ENCODE data around the gene GRM7.

The GRM7 gene

DNA sequence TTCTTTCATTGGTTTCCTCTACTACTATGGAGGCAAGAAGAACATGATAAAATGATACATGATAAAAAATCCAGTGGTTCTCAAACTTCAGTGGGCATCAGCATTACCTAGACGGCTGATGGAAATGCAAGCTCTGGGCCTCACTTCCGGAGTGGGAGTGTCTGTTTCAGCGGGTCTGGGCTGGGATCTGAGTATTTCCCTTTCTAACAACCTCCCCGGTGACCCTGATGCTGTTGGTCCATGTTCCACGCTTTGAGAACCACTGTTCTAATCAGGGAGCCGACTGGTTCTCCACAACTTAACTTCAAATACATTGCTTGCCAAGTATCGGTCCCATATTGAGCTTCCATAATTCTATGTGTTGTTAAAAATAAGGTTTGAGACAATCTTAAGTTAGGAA, 928.4 kb downstream of the GRM7 start:
- DNase-seq (ENCODE audit: low spot score), result no peak

DNA sequence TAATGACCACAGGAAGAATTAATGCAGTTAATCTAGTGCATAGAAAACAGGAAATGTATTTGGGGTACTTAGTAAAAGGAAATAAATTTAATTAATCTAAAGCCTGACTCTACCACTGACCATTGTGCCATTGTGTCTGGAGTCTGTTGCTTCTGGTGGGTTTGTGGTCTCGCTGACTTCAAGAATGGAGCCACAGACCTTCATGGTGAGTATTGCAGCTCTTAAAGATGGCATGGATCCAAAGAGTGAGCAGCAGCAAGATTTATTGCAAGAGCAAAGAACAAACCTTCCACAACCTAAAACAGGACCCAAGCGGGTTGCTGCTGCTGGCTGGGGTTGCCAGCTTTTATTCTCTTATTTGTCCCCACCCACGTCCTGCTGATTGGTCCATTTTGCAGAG, 929.2 kb downstream of the GRM7 start:
- DNase-seq (ENCODE audit: low spot score), result no peak

All from AG08395 (cell line).